Endometrial microvascular endothelial cells (primary cell): ENCODE measurements around the gene SLMAP. TPM values are rescaled to one million over a fixed set of nuclear protein-coding genes. Genes with fewer than 3 reads are reported as not detected.

ENCODE experiments used
- in situ Hi-C: cut with HindIII; loops from 2 replicates; pipeline ENCODE4 v1.10.0; 2017; ENCODE audit warnings: low sequenced_read_pairs, low pct_unique_long_range_greater_than_20kb; ENCODE audit errors: inconsistent ontology term
- total RNA-seq: library from RNA; depleted of rRNA; stranded (reverse); fragments of >200 nt; gene quantifications from one replicate; pipeline ENCODE4 v1.2.3, GENCODE V29; 2015; ENCODE audit errors: inconsistent ontology term

The SLMAP gene
- total RNA-seq, 1 donor from 2014 or later: 47.3 TPM

DNA sequence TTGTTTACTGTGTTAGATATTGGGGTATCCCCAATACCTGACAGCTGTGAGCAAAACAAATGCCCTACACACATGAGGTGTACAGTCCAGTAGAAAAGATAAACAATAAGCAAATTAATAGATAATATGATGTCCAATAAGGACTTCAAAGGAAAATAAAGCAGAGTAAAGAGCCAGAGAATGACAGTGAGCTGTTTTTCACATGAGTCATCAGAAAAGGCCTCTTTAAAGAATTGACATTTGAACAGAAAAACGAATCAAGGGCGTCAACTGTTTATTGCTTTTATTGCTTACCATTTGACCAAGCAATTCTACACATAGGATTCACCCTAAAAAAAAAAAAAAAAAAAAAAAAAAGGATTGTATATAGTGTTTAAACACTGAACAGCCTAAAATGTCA is 155.5 kb downstream of the SLMAP start:
- in situ Hi-C loops: no loop called here

DNA sequence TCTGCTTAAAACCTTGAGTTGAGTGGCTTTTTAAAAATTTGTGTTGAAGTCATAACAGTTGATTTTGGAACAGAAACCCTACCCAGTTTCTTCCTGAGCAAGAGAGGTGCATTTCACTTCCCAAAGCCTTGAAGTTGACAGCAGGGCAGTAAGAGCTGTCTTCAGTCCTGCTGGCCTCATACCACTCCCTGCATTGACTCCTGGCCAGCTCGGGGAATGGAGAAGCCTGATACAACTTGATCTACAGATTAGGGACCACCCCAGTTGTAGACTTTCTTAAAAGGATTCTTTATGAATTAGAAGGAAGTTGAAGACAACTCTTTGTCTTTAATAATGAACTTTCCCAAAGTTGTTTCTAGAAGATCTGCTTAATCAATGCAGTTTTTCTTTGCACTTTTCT is 161.5 kb downstream of the SLMAP start:
- in situ Hi-C loops: no loop called here

DNA sequence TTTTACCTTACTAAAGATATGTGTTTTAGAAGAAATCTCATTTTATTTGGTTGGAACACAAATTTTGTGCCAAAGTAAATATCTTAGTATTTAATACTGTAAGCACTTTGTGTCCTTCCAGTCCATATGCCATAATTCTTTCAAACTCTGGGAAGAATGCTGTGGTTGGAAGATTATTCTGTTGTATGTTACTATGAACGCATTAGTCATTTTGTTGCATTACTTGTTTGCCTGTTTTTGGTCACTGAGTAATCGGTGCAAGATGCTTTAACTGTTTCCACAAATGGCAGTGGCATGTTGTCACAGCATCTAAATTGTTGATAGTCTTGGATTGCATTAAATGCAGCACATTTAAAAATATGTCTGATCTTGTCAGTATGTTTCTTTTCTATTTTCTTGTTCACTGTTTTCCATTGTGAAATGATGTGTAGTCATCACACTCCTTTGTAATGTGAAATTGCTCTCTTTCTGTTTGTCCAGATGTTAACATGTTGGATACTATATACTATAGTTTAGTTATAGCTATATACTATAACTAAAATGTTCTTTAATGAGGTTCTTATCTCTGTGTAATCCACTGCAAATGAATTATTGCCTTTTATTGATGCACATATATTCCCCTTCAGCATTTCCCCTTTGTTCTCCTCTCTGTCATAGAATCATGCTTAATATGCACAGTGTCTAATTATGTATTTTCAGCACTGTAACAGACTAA is 162.2 kb downstream of the SLMAP start:
- in situ Hi-C loops: no loop called here

DNA sequence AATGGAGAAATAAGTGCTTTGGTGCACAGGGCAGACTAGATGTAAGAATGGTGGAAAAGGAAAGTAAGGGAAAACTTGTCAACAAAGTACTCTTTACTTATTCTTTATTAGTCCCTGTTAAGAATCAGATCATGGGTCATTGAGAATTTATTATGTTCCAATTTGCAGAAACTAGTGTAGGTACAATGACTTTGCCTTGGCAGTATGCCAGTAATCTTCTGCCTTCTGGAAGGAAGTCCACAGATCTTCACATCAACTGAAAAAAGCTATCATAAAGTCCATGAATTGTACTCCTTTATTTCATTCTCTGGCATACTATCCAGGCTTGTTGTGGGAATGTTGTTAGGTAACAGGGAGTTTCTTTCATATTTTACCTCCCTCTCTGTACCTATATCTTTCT is 163.9 kb downstream of the SLMAP start:
- in situ Hi-C loops: no loop called here

DNA sequence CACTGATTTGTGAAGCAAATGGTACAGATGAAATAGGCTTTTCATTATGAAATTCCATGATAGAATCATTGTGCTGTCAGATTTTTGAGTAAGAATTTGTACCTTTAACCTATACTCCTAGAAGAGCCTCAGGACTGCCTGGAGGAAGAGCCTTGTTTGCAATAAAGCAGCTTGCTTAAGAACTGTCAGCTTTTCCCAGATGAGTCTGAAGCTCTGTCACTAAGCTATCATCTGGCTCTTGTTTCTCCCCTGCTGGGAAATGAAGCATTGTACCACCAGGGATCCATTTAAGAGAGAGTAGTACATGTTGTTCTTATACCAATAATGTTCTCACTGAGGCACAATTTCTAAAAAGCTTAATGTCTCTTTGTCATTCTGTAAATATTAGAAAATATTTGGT is 167.0 kb downstream of the SLMAP start:
- in situ Hi-C loops: no loop called here

DNA sequence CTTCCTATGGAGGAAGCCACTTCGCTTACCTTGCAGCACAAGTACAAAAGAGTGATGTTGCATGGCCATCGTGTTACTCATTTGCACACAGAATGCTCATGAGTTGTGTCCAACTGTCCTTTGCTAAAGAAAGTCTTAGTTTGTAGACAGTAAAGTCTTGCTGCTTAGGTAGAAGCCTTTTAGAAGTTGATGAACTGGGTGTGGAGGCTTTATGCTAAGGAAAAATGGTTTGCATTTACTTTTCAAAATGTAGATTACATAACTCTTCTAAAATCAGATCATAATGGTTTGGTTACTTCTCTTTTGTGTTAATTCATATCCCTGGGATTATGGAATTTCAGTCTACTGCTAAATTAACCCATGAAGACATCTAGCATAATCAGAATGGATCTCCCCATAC is 167.6 kb downstream of the SLMAP start:
- in situ Hi-C loops: no loop called here

DNA sequence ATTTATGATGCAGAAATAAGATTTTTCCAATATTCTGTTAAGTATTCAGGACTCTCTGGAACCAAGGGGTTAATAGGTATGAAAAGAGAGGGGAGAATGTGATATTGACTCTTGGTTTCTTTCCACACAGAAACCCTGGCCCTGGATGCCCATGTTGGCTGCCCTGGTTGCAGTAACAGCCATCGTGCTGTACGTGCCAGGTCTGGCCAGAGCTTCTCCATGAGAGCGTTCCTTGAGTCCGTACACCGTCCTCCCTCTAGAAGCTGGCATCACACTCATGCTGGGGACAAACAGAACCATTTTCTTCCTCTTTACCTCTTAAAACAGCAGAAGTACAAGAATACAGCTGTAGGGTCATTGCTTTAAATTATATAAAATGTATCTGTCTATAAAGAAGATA is 171.1 kb downstream of the SLMAP start:
- in situ Hi-C loops: loop anchor here (25.0 kb wide), 1 partner anchor 110 kb away; no protein-coding TSS in a partner anchor

DNA sequence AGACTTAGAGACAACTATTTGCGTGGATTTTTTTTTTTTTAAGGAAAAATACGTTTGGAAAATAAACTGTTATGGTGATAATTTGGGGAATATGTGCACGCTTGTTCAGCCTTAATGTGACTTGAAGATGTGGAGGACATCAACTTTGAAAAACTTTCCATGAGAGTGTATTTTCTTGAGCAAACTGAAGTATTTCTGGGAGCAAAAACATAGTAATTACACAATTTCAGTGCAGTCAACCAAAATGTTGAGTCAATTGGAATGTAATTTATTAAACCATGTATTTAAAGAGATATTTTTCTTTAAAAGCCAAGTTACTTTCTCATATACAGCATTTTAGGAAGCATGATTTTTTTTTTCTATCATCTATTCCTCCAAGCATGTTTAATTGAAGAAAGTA is 171.8 kb downstream of the SLMAP start:
- in situ Hi-C loops: loop anchor here (25.0 kb wide), 1 partner anchor 109 kb away; no protein-coding TSS in a partner anchor

DNA sequence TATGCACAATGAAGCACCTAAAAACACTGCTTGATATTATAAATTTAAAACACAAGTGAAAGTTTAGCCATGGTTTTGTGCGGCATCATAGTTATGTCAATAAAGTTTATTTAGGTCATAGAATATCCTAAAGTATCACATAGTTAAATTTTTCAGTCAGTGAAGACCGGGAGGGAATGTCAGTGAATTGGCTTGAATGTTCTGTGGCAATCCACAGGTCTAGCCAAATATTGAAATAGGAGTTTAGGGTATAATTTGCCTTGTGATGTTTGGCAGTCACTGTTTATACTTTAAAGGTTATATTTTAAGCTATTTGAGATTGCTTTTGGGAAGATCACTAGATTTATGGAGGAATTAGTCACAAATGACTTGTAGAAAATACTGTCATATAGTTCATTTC is 172.4 kb downstream of the SLMAP start:
- in situ Hi-C loops: loop anchor here (25.0 kb wide), 1 partner anchor 109 kb away; no protein-coding TSS in a partner anchor

DNA sequence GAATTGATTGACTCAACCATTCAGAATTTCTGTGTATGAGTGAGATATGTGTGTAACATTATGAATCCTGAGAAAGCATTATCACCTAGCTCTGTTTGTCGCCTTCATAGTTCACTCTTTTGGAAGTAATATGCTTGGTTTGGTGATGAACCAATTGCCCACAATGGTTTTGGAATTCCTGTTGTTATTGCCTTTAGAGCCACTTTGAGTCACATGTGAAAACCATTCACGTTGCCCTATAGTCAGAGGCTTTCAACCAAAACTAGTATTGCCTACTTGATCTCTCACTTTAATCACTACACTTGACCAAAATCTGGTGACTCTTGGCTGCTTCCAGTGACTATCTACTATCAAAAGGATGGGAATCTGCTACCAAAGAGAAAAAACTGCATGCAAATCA is 173.9 kb downstream of the SLMAP start:
- in situ Hi-C loops: loop anchor here (25.0 kb wide), 1 partner anchor 107 kb away; no protein-coding TSS in a partner anchor

DNA sequence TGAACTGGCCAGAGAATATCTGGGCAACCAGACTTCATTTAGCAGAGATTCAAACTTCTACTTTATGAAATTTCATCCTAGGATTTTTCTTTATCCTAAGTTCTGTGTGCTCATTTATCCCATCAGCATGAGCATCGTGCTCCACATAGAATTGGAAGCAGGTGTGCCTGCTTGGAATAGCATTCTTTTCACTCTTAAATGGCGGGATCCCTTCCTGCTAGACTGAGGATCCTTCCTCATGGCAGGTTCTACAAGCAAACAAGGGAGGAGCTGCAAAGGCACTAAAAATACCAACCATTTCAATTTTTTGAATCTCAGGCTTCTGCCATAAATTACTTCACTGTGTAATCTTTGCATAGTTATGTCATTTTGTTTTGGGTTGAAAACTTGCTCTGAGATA is 177.5 kb downstream of the SLMAP start:
- in situ Hi-C loops: loop anchor here (25.0 kb wide), 1 partner anchor 104 kb away; no protein-coding TSS in a partner anchor

DNA sequence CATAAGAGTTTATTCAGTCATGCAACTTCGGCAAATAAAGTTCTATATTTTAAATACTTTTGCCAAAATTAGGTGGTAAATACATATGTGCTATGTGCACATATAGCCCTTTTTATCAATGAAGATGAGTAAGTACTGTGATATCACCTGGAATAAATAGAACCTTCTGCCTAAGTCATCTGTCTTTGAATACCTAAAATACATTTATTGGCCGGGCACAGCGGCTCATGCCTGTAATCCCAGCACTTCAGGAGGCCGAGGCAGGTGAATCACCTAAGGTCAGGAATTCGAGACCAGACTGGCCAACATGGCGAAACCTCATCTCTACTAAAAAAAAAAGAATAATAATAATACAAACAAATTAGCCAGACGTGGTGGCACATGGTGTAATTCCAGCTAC is 178.3 kb downstream of the SLMAP start:
- in situ Hi-C loops: loop anchor here (25.0 kb wide), 1 partner anchor 103 kb away; no protein-coding TSS in a partner anchor

DNA sequence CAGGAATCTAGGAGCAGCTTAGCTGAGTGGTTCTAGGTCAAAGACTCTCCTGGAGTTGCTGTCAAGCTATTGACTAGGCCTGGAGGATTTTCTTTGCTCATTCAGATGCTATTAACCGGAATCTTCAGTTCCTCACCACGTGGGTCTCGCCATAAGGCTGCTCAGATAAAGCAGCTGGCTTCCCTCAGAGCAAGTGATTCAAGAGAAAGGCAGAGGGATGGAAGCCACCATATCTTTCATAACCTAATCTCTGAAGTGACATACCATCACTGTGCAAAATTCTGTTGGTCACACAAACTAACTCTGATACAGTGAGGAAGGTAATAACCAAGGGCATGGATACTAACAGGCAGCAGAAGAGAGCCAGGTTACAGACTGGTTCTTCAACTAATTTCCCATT is 179.4 kb downstream of the SLMAP start:
- in situ Hi-C loops: loop anchor here (25.0 kb wide), 1 partner anchor 102 kb away; no protein-coding TSS in a partner anchor

DNA sequence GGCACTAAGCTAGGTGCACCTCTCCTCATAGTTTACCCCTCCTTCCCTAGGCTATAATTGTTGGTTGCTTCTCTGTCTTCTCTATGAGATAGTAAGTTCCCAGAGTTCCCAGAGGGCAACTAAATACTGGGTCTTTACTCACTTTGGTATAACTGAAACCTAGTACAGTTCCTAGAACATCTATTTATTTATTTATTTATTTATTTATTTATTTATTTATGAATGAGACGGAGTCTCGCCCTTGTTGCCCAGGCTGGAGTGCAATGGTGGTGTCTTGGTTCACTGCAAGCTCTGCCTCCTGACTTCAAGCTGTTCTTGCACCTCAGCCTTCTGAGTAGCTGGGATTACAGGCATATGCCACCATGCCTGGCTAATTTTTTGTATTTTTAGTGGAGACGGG is 181.0 kb downstream of the SLMAP start:
- in situ Hi-C loops: loop anchor here (25.0 kb wide), 1 partner anchor 100 kb away; no protein-coding TSS in a partner anchor

DNA sequence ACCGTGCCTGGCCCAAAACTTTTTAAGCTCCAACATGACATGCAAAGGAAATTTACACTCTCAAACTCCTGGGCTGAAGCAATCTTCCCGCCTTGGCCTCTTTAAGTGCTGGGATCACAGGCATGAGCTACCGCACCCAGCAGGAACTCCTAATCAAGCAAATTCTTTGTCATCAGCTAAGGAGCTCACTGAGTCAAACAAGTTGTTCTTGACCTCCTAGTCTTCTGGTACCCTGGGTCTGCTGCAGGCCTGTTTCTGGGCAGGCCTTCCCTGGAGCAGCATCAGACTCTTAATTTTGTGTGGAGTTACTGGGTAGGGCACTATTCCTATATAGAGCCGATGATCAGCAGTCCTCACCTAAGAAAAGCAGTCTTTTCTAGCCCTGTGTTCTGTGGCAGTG is 183.7 kb downstream of the SLMAP start:
- in situ Hi-C loops: loop anchor here (25.0 kb wide), 1 partner anchor 98 kb away; no protein-coding TSS in a partner anchor

DNA sequence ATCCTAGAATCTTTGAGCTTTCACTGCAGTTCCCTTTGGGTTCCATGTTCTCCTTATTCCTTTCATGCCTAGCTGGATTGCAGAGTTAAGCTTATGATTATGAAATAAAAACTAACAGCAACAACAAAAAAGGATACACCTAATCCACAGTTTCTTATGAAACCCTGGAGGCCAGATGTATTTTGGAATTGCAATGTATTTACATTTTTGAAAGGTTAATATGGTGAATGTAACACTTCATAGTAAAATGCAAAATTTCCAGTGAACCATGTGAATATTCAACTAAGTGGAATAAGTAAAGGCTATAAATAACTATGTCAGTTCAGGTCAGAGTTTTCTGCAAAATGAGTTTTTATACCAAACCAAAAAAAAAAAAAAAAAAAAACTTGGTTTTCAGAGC is 186.3 kb downstream of the SLMAP start:
- in situ Hi-C loops: loop anchor here (25.0 kb wide), 1 partner anchor 95 kb away; no protein-coding TSS in a partner anchor

DNA sequence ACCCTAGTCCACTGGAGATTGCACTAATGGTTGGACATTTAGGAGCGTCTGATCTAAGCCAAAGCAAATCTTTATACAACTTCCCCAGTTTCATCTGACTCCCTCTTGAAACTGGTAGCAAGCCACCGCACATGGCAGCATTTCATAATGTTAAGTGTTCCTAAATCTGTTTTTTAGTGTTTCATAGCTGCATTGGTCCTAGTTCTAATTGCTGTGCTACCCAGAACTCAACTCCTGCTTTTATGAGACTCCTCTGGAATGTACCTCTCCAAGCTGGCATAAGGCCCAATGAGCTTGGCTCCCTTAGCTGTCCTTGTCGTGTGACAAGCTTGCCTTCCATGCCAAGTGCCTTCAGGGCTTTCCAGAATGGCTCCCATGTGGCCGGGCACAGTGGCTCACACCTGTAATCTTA is 186.8 kb downstream of the SLMAP start:
- in situ Hi-C loops: loop anchor here (25.0 kb wide), 1 partner anchor 94 kb away; no protein-coding TSS in a partner anchor

DNA sequence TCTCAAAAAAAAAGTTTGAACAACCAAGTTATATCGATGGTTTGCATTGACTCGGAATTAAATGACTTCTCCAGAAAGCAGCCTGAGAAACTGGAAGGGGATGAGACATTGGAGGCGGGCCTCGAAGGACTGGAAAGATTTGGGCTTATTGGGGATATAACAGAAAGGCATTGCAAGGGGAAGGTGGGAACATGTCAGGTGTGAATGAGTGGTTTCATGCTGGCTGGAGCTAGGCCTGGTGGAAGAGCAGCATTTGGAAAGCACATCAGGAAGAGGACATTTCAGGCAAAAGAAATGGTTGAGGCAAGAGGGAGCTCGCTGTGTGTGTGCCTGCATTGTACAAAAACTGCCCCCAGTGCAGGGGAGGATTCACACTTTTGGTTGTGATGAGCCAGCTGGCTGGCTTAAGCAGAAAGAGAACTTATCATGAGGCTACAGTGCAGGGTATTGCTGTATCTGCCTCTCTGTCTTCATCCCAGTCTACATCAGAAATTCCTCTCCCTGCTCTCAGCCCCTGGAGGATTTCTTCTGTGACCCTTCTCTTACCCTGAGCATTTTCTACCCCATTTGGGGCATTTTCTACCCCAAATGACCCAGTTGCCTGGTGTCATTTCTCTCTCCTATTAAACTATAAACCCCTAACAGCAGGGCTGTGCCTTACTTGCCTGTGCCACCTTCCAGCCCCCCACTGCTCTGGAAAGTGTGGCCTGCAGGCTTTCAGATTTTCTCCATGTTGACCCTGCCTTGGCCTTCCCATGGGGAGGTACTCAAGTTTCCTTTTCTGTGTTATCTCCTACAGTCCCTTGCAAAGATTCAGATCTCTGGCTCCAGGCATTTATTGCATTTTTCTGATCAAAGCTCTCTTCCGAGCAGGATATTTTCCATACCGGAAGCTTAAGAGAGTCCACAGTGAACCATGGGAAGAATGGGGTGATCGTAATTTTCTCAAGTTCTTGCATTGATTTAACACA is 187.7 kb downstream of the SLMAP start:
- in situ Hi-C loops: loop anchor here (25.0 kb wide), 1 partner anchor 93 kb away; no protein-coding TSS in a partner anchor

DNA sequence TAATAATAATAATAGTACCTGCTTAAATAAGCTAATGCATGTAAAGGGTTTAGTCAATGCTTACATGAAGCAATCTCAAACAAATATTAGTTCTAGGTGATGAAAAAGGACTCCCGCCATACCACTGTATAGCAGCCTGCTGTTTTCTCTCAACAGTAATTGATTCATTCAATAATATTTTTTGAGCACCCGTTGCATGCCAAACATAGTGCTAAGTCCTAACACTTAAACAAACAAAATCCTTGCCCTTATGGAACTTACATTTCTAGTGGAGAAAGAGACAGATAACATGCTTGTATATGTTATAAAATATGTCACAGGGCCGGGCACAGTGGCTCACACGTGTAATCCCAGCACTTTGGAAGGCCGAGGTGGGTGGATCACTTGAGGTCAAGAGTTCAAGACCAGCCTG is 190.9 kb downstream of the SLMAP start:
- in situ Hi-C loops: loop anchor here (25.0 kb wide), 1 partner anchor 90 kb away; no protein-coding TSS in a partner anchor
